Heart left ventricle (tissue), 13 donors: ENCODE results near the gene ZNRF2.

ENCODE experiments used
- POLR2A ChIP-seq, 2 donors: fragments of 450-650 bp; IDR thresholded peaks; one replicate each; pipeline ENCODE4 v1.6.1; 2017; ENCODE audit warnings: antibody characterized with exemption in 2 of 2, mild to moderate bottlenecking in 2 of 2, moderate library complexity in 2 of 2
- TF ChIP-seq, protein P1 (sequence below), 12 donors: fragments of 200-600 bp; sonication (generic) in 4 of 12; IDR thresholded peaks; one replicate each; pipeline versions ENCODE4 v1.5.0 to v1.8.0; 2018 to 2022; ENCODE audit warnings: antibody characterized with exemption in 12 of 12, mild to moderate bottlenecking in 5 of 12
- donor health status: ischemic (EF 13 %, LVEDD 7.1; RV severe dilation, severe dysfunction).
- donor health status: DM: no; HTN: yes; CAD: no.
- donor health status: DM: no; HTN: no; CAD: no.
- donor health status: ischemic (EF 25% LVEDD 6.9; RV normal size, moderate dysfunction).
- donor health status: ischemic (EF 25% LVEDD 5.7; RV mildly dilated, moderate dysfunction).
- donor health status: ischemic (EF 35%, LVEDD 5.7; RV mildly dilated, moderate dysfunction).
- donor health status: nonischemic (EF 11% LVEDD 7.7; RV severe dilation, severe dysfunction).
- donor health status: DM: yes; HTN: yes; CAD: no.
- donor health status: PGD.
- donor health status: ischemic (EF 29% LVEDD 5.4; RV normal size, mild dysfunction).
- donor health status: nonischemic (EF 23%, LVEDD 6.1; RV moderate dilation, normal function).

DNA sequence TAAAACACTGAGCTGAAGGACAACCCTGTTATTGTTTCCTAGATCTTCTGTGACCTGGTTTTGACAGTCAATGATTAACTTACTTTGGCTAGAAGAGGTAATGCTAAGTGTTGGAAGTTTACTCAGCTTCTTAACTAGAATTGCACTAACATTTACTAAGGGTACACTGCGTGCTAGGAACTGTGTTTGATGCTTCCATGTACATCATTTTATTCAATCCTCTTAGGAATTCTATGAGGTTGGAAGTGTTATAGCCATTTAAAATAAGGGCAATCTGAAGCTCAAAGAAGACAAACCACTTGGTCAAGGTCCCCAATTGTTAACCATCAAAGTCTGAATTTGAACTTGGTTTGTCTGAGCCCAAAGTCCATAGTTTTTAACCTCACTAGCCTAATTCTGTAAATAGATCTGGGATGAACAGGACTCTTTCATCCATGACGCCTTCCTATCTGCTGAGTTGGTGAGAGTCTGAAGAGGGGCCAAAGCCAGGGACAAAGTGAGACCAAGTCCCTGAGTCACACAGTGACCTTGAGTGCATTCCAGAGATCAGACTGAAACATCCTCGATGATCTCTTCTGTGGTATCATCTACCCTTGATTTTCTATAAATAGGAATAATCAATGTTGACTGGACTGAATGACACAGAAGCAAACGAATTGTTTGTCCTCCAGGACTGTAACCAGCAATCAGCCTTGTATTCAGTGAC lies 29.2 kb upstream of the ZNRF2 start:
- TF ChIP-seq, protein P1, sequence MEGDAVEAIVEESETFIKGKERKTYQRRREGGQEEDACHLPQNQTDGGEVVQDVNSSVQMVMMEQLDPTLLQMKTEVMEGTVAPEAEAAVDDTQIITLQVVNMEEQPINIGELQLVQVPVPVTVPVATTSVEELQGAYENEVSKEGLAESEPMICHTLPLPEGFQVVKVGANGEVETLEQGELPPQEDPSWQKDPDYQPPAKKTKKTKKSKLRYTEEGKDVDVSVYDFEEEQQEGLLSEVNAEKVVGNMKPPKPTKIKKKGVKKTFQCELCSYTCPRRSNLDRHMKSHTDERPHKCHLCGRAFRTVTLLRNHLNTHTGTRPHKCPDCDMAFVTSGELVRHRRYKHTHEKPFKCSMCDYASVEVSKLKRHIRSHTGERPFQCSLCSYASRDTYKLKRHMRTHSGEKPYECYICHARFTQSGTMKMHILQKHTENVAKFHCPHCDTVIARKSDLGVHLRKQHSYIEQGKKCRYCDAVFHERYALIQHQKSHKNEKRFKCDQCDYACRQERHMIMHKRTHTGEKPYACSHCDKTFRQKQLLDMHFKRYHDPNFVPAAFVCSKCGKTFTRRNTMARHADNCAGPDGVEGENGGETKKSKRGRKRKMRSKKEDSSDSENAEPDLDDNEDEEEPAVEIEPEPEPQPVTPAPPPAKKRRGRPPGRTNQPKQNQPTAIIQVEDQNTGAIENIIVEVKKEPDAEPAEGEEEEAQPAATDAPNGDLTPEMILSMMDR (IDR thresholded peaks at IDR 0.05), result no peak
- no peak for TF ChIP-seq POLR2A (IDR thresholded peaks at IDR 0.05)
